Mesodermal cell (in vitro differentiated cells): ENCODE results near the gene UPF2.
A peak's percentile ranks its signal among the peaks of the same experiment; 100 is the strongest.

Source experiments
- H3K27ac ChIP-seq: 2 replicates; pipeline ENCODE4 v1.7.0; 2013; ENCODE audit warnings: mild to moderate bottlenecking, low read depth, low read length, moderate library complexity; ENCODE audit not compliant: severe bottlenecking
- H3K36me3 ChIP-seq: 2 replicates; pipeline ENCODE4 v1.7.1; 2013; ENCODE audit warnings: mild to moderate bottlenecking, low read length, moderate library complexity; ENCODE audit not compliant: control insufficient read depth, insufficient read depth
- H3K4me1 ChIP-seq: one replicate; pipeline ENCODE4 v1.7.1; 2013; ENCODE audit warnings: mild to moderate bottlenecking, low read length; ENCODE audit not compliant: insufficient read depth, control insufficient read depth, poor library complexity, severe bottlenecking
- H3K4me3 ChIP-seq: 2 replicates; pipeline ENCODE4 v1.7.0; 2013; ENCODE audit warnings: low read length, control low read depth, mild to moderate bottlenecking; ENCODE audit not compliant: insufficient read depth, poor library complexity, severe bottlenecking; ENCODE audit errors: extremely low read depth
- H3K9me3 ChIP-seq: 2 replicates; pipeline ENCODE4 v1.7.1; 2013; ENCODE audit warnings: mild to moderate bottlenecking, low read length, moderate library complexity; ENCODE audit not compliant: control insufficient read depth
- WGBS, 2 experiments: methylation state at CpG; one replicate each; pipeline ENCODE4 v1.1.5; 2013; ENCODE audit warnings: missing lambda C conversion rate in 2 of 2; ENCODE audit not compliant: insufficient coverage in 2 of 2; 5-methylcytosine and 5-hydroxymethylcytosine counted together

UPF2 gene

DNA sequence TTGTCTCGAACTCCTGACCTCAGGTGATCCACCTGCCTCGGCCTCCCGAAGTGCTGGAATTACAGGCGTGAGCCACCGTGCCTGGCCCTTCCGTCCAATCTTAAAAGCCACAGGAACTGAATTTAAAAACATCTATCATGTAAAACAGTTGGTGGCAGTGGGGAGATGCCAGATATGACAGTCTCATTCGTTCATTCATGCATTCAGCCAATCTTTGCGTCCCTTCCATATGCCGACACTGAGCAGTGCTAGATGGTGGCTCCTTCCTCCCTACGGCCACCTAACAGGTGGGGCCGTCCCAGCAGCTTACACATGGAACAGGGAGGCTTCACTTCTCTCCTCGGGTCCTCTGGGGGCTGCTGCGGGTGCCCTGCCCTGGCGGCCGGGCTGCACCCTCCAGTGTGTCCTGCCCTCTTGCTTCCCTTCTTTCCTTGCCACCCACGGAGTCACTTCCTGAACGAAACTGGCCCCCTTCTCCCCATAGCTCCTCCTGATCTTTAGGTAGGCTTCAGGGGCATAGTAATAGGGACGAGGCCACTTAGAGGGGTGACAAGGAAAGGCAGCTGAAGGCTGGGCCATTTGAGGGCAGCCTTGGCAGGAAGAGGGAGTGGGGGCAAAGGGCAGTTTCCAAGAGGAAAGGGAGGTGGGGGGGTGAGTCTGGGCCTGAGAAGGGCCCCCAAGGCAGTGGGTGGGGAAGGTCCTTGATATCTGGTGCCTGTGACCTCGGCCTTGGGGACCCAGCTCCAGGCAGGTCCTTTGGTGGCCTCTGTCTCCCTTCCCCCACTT, 165.6 kb downstream of the UPF2 start:
- Histone ChIP-seq H3K9me3 (no peaks in the 10 kb centered on the region), H3K36me3 (no peaks in the 10 kb centered on the region), H3K4me1 (peaks cover 33% of the 10 kb centered on the region), H3K4me3 (no peak overlapping the region), H3K27ac (no peak overlapping the region)
- WGBS, 2 experiments: 96 to 98% methylated on average over 14 to 16 of the region's 19 CpGs

- Histone ChIP-seq H3K4me1 (peaks cover 33% of the 10 kb centered on the region), H3K27ac (peak overlapping the region; percentile 94)
- 85 to 98% methylated on average over 4 to 5 of the region's 6 CpGs for WGBS, 2 experiments
Observed at GRCh38 chr10:11876324-11876723, 166.3 kb downstream of the UPF2 start.

DNA sequence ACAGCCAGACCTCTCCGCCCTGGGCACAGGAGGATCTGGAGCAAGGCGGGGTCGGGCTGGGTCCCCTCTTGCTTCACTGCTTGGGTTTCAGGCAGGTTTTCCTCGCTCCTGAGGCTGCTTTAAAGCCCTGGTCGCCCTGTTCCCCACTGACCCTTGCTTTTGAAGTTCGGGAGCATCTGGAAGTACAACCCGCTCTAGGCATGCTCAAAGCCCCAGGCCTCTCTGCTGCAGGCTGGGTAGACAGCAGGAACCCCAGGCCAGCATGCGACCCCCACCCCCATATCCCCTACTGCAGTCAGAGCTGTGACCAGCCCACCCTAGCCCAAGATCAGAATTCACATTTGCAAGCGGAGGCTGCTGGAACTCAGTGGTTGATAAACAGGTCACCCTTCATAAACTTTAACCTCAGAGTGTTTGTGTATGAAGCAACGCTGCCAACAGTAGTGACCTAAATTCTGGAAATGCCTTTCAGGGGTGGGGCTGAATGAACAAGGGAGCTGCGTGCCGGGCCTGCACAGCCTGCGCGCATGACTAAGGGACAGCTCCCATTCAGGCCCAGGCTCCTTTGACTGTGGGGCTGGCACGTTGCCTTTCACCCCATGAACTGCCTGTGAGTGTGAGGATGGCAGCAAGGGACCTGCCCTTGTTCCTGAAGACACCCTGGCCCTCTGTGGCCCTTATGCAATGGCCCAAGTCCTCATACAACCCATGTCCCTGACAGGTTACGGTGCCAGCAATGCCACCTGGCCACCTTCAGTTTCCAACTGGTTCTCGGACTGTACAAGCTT, 166.9 kb downstream of the UPF2 start:
- H3K4me3 ChIP-seq: no peak overlapping the region
- H3K36me3 ChIP-seq: peaks cover 2% of the 10 kb centered on the region
- H3K9me3 ChIP-seq: no peaks in the 10 kb centered on the region
- peak overlapping the region; percentile 94 for H3K27ac ChIP-seq
- peaks cover 29% of the 10 kb centered on the region for H3K4me1 ChIP-seq
- WGBS, 2 experiments: 79 to 80% methylated on average over 14 to 17 of the region's 17 CpGs

More at GRCh38 chr10:11876324-11876723, 166.3 kb downstream of the UPF2 start:
- H3K9me3 ChIP-seq: no peaks in the 10 kb centered on the region
- no peaks in the 10 kb centered on the region for H3K36me3 ChIP-seq
- H3K4me3 ChIP-seq: no peak overlapping the region

- H3K9me3 ChIP-seq: no peaks in the 10 kb centered on the region
- peak overlapping the region; percentile 94 for H3K27ac ChIP-seq
- WGBS, 2 experiments: 23 to 31% methylated on average over 16 to 19 of the region's 20 CpGs
- H3K4me3 ChIP-seq: no peak overlapping the region
- peaks cover 5% of the 10 kb centered on the region for H3K36me3 ChIP-seq
- peaks cover 21% of the 10 kb centered on the region for H3K4me1 ChIP-seq
Observed at GRCh38 chr10:11874568-11875493, 167.8 kb downstream of the UPF2 start.

- WGBS, 2 experiments: 90 to 94% methylated on average over 4 to 9 of the region's 9 CpGs
- no peak overlapping the region for H3K27ac ChIP-seq
Observed at GRCh38 chr10:11871466-11871865, 171.1 kb downstream of the UPF2 start.

DNA sequence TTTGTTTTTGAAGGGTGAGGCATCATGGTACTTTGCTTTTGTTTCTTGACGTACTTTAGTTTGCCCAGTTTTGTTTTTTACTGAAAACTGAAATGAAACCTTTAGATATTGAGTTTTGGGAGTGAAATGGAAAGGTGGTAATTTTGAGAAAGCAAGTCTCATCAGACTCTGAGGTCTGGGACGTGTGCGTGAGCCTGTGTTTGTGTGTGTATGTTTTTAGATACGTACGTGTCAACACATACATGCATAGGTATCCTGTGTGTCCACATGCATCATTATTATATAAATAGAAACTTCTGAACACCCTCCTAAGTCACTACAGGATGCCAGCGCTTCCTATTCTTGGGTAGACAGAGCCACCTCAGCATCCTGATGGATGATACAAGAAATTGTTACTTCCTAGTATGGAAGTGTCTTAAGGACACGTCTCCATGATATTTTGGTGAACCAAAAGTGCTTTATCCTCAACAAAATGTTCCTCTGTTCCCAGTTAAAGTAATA, 171.7 kb downstream of the UPF2 start:
- WGBS, 2 experiments: 94 to 100% methylated on average over 2 to 3 of the region's 7 CpGs
- H3K27ac ChIP-seq: no peak overlapping the region
- H3K9me3 ChIP-seq: no peaks in the 10 kb centered on the region

More at GRCh38 chr10:11871466-11871865, 171.1 kb downstream of the UPF2 start:
- no peak overlapping the region for H3K4me3 ChIP-seq
- H3K36me3 ChIP-seq: peaks cover 11% of the 10 kb centered on the region
- H3K4me1 ChIP-seq: peaks cover 20% of the 10 kb centered on the region
- no peaks in the 10 kb centered on the region for H3K9me3 ChIP-seq

GRCh38 chr10:11870461-11870780, 172.2 kb downstream of the UPF2 start:
- Histone ChIP-seq H3K36me3 (peaks cover 11% of the 10 kb centered on the region), H3K9me3 (no peaks in the 10 kb centered on the region), H3K4me1 (peaks cover 16% of the 10 kb centered on the region), H3K4me3 (no peak overlapping the region), H3K27ac (no peak overlapping the region)
- 95 to 99% methylated on average over 6 to 7 of the region's 8 CpGs for WGBS, 2 experiments

More for the DNA sequence above, 171.7 kb downstream of the UPF2 start:
- Histone ChIP-seq H3K4me1 (peaks cover 15% of the 10 kb centered on the region), H3K36me3 (peaks cover 11% of the 10 kb centered on the region), H3K4me3 (no peak overlapping the region)
